ENCODE data around the gene ANKRD13A. TPM values are rescaled to one million over a fixed set of nuclear protein-coding genes. Genes with fewer than 3 reads are reported as not detected.
A peak's percentile ranks its signal among the peaks of the same experiment; 100 is the strongest.

Gene ANKRD13A
- total RNA-seq, 1 experiment from 2014 or later = 34.5 TPM

- no TSS peak for BruUV-seq (replicated peaks)
- no peaks in the 10 kb centered on the region for H3K36me3 Mint-ChIP-seq (ENCODE audit: insufficient read depth, unreplicated experiment)
- no peaks in the 10 kb centered on the region for H3K27me3 Mint-ChIP-seq (ENCODE audit: unreplicated experiment)
- intact Hi-C loops (cut with micrococcal nuclease; ENCODE audit: unreplicated experiment) = no loop called here
- TF ChIP-seq CTCF (IDR thresholded peaks at IDR 0.05; ENCODE audit: unreplicated experiment) = no peak
- H3K4me3 Mint-ChIP-seq (ENCODE audit: low read depth, unreplicated experiment) = no peak overlapping the region
- no peaks in the 10 kb centered on the region for H3K9me3 Mint-ChIP-seq (ENCODE audit: low read depth, unreplicated experiment)
- peaks cover 8% of the 10 kb centered on the region for H3K4me1 Mint-ChIP-seq (ENCODE audit: low read depth, unreplicated experiment)
- CTCF ChIA-PET = interaction anchor here (0.6 kb wide), 1 partner anchor 421 kb away, joined by 4 read pairs; no protein-coding TSS in a partner anchor
- peak; percentile 34 for DNase-seq
- no peak overlapping the region for H3K27ac Mint-ChIP-seq (ENCODE audit: unreplicated experiment)
Observed at GRCh38 chr12:110012137-110012536, 12.9 kb downstream of the ANKRD13A start.

- intact Hi-C loops (cut with micrococcal nuclease; ENCODE audit: unreplicated experiment) = no loop called here
- CTCF ChIA-PET = interaction anchor here (0.6 kb wide), 1 partner anchor 420 kb away, joined by 4 read pairs; no protein-coding TSS in a partner anchor
- peaks cover 8% of the 10 kb centered on the region for H3K4me1 Mint-ChIP-seq (ENCODE audit: low read depth, unreplicated experiment)
Observed at GRCh38 chr12:110012659-110013058, 13.4 kb downstream of the ANKRD13A start.

GRCh38 chr12:110015132-110015531 lies 15.9 kb downstream of the ANKRD13A start:
- DNase-seq = no peak
- no TSS peak for BruUV-seq (replicated peaks)
- intact Hi-C loops (cut with micrococcal nuclease; ENCODE audit: unreplicated experiment) = no loop called here
- Mint-ChIP-seq H3K36me3 (ENCODE audit: insufficient read depth, unreplicated experiment) (no peaks in the 10 kb centered on the region), H3K4me3 (ENCODE audit: low read depth, unreplicated experiment) (no peak overlapping the region), H3K27ac (ENCODE audit: unreplicated experiment) (no peak overlapping the region), H3K9me3 (ENCODE audit: low read depth, unreplicated experiment) (no peaks in the 10 kb centered on the region), H3K27me3 (ENCODE audit: unreplicated experiment) (no peaks in the 10 kb centered on the region), H3K4me1 (ENCODE audit: low read depth, unreplicated experiment) (peaks cover 8% of the 10 kb centered on the region)
- CTCF ChIA-PET = no interaction called here
- no peak for TF ChIP-seq CTCF (IDR thresholded peaks at IDR 0.05; ENCODE audit: unreplicated experiment)

More at GRCh38 chr12:110012659-110013058, 13.4 kb downstream of the ANKRD13A start:
- no peak overlapping the region for H3K4me3 Mint-ChIP-seq (ENCODE audit: low read depth, unreplicated experiment)
- no peak for TF ChIP-seq CTCF (IDR thresholded peaks at IDR 0.05; ENCODE audit: unreplicated experiment)
- no peak for DNase-seq
- no peaks in the 10 kb centered on the region for H3K27me3 Mint-ChIP-seq (ENCODE audit: unreplicated experiment)
- no peak overlapping the region for H3K27ac Mint-ChIP-seq (ENCODE audit: unreplicated experiment)
- H3K9me3 Mint-ChIP-seq (ENCODE audit: low read depth, unreplicated experiment) = no peaks in the 10 kb centered on the region
- H3K36me3 Mint-ChIP-seq (ENCODE audit: insufficient read depth, unreplicated experiment) = no peaks in the 10 kb centered on the region
- no TSS peak for BruUV-seq (replicated peaks)

- Mint-ChIP-seq H3K4me1 (ENCODE audit: low read depth, unreplicated experiment) (no peaks in the 10 kb centered on the region), H3K9me3 (ENCODE audit: low read depth, unreplicated experiment) (no peaks in the 10 kb centered on the region)
- CTCF ChIA-PET = interaction anchor here (0.7 to 0.8 kb wide), 2 partner anchors 346 to 1099 kb away, joined by 3 to 5 read pairs; no protein-coding TSS in a partner anchor
Observed at GRCh38 chr12:110020956-110021355, 21.7 kb downstream of the ANKRD13A start.

More at GRCh38 chr12:110020956-110021355, 21.7 kb downstream of the ANKRD13A start:
- peaks cover 8% of the 10 kb centered on the region for H3K36me3 Mint-ChIP-seq (ENCODE audit: insufficient read depth, unreplicated experiment)
- BruUV-seq (replicated peaks) = no TSS peak
- H3K27ac Mint-ChIP-seq (ENCODE audit: unreplicated experiment) = no peak overlapping the region
- H3K27me3 Mint-ChIP-seq (ENCODE audit: unreplicated experiment) = no peaks in the 10 kb centered on the region
- H3K4me3 Mint-ChIP-seq (ENCODE audit: low read depth, unreplicated experiment) = no peak overlapping the region
- DNase-seq = no peak
- TF ChIP-seq CTCF (IDR thresholded peaks at IDR 0.05; ENCODE audit: unreplicated experiment) = no peak
- intact Hi-C loops (cut with micrococcal nuclease; ENCODE audit: unreplicated experiment) = no loop called here
